ENCODE data around the gene ASCC1. TPM values are rescaled to one million over a fixed set of nuclear protein-coding genes. Genes with fewer than 3 reads are reported as not detected.
A peak's percentile ranks its signal among the peaks of the same experiment; 100 is the strongest.

Gene ASCC1
- total and polyA plus RNA-seq, 8 donors: 5.4 to 26.0 (median 16.0) TPM

DNA sequence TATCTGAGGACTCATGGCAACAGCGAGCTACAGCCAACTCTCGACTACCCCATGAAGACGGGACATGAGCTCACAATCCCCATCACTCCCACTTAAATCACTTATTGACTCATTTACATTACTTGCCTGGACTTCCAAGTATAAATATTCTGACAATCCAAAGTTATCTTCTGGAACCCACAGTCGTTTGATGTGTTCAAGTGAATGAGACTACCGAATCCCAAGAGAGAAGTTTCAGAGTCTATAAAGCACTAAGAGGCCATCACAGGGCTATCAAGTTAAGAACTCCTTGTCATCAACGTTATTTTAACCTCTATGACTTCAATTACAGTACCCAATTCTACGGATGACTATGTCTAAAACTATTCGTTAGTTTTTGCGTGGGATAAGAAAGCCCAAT lies 11.8 kb downstream of the ASCC1 start:
- intact Hi-C loops (cut with DNase I): no loop called here
- FAIRE-seq (no peak), DNase-seq (no peak), ATAC-seq (no peak)
- 88 to 90% methylated on average over 9 of the region's 9 CpGs for WGBS, 2 donors
- H3K9me3 ChIP-seq: no peaks in the 10 kb centered on the region
- peaks cover 0 to 36% (median 8%) of the 10 kb centered on the region in 3 donors for H3K36me3 ChIP-seq
- no peak overlapping the region for H3K27ac ChIP-seq
- TF ChIP-seq, protein P1, sequence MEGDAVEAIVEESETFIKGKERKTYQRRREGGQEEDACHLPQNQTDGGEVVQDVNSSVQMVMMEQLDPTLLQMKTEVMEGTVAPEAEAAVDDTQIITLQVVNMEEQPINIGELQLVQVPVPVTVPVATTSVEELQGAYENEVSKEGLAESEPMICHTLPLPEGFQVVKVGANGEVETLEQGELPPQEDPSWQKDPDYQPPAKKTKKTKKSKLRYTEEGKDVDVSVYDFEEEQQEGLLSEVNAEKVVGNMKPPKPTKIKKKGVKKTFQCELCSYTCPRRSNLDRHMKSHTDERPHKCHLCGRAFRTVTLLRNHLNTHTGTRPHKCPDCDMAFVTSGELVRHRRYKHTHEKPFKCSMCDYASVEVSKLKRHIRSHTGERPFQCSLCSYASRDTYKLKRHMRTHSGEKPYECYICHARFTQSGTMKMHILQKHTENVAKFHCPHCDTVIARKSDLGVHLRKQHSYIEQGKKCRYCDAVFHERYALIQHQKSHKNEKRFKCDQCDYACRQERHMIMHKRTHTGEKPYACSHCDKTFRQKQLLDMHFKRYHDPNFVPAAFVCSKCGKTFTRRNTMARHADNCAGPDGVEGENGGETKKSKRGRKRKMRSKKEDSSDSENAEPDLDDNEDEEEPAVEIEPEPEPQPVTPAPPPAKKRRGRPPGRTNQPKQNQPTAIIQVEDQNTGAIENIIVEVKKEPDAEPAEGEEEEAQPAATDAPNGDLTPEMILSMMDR (IDR thresholded peaks at IDR 0.05): no peak
- no peak overlapping the region for H3K4me3 ChIP-seq
- H3K27me3 ChIP-seq: no peaks in the 10 kb centered on the region
- H3K4me1 ChIP-seq: no peaks in the 10 kb centered on the region

GRCh38 chr10:72201293-72201692 lies 14.8 kb downstream of the ASCC1 start:
- TF ChIP-seq, protein P1 (IDR thresholded peaks at IDR 0.05): no peak
- Histone ChIP-seq H3K4me1 (no peaks in the 10 kb centered on the region), H3K27ac (no peak overlapping the region), H3K27me3 (no peaks in the 10 kb centered on the region), H3K36me3 (peaks cover 0 to 24% (median 11%) of the 10 kb centered on the region in 3 donors), H3K4me3 (no peak overlapping the region), H3K9me3 (no peaks in the 10 kb centered on the region)
- DNase-seq (no peak), FAIRE-seq (no peak), ATAC-seq (no peak)
- intact Hi-C loops (cut with DNase I): no loop called here
- 75 to 98% methylated on average over 5 of the region's 5 CpGs for WGBS, 2 donors

DNA sequence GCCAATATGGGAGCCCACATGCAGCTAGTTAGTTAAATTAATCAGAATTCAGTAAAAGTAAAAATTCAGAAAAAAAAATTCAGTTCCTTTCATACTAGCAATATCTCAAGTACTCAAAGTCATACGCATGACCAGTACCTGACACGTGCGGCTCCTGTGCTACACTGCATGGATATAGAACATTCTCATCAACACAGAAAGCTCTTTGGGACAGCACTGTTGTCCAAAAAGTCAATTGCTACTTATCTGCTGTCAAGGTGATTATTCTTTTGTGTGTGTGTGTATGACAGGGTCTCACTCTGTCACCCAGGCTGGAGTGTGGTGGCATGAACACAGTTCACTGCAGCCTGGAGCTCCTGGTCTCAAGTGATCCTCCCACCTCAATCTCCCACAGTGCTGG lies 15.2 kb downstream of the ASCC1 start:
- 97 to 99% methylated on average over 3 of the region's 3 CpGs for WGBS, 2 donors
- no peak overlapping the region for H3K4me3 ChIP-seq
- no peaks in the 10 kb centered on the region for H3K27me3 ChIP-seq
- no peak overlapping the region for H3K27ac ChIP-seq
- FAIRE-seq: no peak
- peaks cover 0 to 28% (median 11%) of the 10 kb centered on the region in 3 donors for H3K36me3 ChIP-seq
- no peaks in the 10 kb centered on the region for H3K9me3 ChIP-seq
- TF ChIP-seq, protein P1 (IDR thresholded peaks at IDR 0.05): no peak
- intact Hi-C loops (cut with DNase I): no loop called here
- DNase-seq: no peak
- H3K4me1 ChIP-seq: no peaks in the 10 kb centered on the region
- no peak for ATAC-seq

GRCh38 chr10:72194949-72195348 lies 21.1 kb downstream of the ASCC1 start:
- Histone ChIP-seq H3K27ac (no peak overlapping the region), H3K4me1 (no peaks in the 10 kb centered on the region), H3K27me3 (no peaks in the 10 kb centered on the region), H3K4me3 (no peak overlapping the region), H3K9me3 (no peaks in the 10 kb centered on the region), H3K36me3 (peaks cover 0 to 13% (median 10%) of the 10 kb centered on the region in 3 donors)
- no peak for DNase-seq
- TF ChIP-seq, protein P1 (IDR thresholded peaks at IDR 0.05): no peak
- no peak for ATAC-seq
- FAIRE-seq: no peak
- 89 to 98% methylated on average over 2 of the region's 2 CpGs for WGBS, 2 donors
- intact Hi-C loops (cut with DNase I): no loop called here

GRCh38 chr10:72186982-72187330 lies 29.1 kb downstream of the ASCC1 start:
- no peaks in the 10 kb centered on the region for H3K9me3 ChIP-seq
- H3K27me3 ChIP-seq: no peaks in the 10 kb centered on the region
- TF ChIP-seq, protein P1 (IDR thresholded peaks at IDR 0.05): no peak
- intact Hi-C loops (cut with DNase I): no loop called here
- no peaks in the 10 kb centered on the region for H3K4me1 ChIP-seq
- DNase-seq (no peak), ATAC-seq (peak in 1 of 4 donors; percentile 35), FAIRE-seq (no peak)
- 87 to 91% methylated on average over 3 of the region's 3 CpGs for WGBS, 2 donors
- no peak overlapping the region for H3K4me3 ChIP-seq
- peak overlapping the region in 2 of 4 donors; percentile 39 to 76 for H3K27ac ChIP-seq
- H3K36me3 ChIP-seq: no peaks in the 10 kb centered on the region

All from pancreas (tissue), 10 donors.